A673 (cell line): Measurements from ENCODE around the gene CIITA.

ENCODE experiments used
- EZH2 ChIP-seq: fragments of 200-600 bp; sonication (generic); IDR thresholded peaks from 2 replicates; pipeline ENCODE4 v1.6.1; 2017; ENCODE audit warnings: borderline replicate concordance, low read depth, mild to moderate bottlenecking, mixed read lengths, antibody characterized with exemption, low read length; ENCODE audit not compliant: poor library complexity, severe bottlenecking
- TF ChIP-seq, protein P1 (sequence below): fragments of 300-800, 200-600 bp; sonication (generic); conservative IDR thresholded peaks from 2 replicates; pipeline ENCODE4 v1.5.1; 2017; ENCODE audit warnings: low read depth, mild to moderate bottlenecking, antibody characterized with exemption, low read length, moderate library complexity, mixed read lengths

DNA sequence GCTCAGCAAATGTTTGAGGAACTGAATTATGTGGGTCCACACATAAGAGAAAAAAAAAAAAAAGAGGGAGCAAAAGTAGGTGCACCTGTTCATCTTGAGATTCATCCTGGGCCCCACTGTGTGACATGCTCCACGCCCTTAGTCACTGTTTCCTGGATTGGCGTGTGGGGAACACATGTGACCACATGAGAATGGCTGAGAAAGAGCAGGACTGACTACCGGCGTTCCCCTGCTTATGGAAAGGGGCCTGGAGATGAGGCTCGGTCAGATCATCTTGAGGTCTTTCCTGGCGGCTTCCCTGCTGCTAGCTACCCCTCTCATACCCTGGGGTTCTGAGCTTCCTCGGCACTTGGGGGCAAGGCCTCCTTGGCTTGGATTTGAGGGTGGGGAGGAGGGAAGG, 61.3 kb downstream of the CIITA start:
- TF ChIP-seq, protein P1, sequence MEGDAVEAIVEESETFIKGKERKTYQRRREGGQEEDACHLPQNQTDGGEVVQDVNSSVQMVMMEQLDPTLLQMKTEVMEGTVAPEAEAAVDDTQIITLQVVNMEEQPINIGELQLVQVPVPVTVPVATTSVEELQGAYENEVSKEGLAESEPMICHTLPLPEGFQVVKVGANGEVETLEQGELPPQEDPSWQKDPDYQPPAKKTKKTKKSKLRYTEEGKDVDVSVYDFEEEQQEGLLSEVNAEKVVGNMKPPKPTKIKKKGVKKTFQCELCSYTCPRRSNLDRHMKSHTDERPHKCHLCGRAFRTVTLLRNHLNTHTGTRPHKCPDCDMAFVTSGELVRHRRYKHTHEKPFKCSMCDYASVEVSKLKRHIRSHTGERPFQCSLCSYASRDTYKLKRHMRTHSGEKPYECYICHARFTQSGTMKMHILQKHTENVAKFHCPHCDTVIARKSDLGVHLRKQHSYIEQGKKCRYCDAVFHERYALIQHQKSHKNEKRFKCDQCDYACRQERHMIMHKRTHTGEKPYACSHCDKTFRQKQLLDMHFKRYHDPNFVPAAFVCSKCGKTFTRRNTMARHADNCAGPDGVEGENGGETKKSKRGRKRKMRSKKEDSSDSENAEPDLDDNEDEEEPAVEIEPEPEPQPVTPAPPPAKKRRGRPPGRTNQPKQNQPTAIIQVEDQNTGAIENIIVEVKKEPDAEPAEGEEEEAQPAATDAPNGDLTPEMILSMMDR: no peak
- no peak for TF ChIP-seq EZH2
